GM11168 (cell line): Measurements from ENCODE around the gene GOSR1.
"Not testable (repeated sequence)": the region's sequence is repeated elsewhere in the genome, so short reads cannot be mapped to it uniquely, and the experiment has no call there.

Source experiments
- in situ Hi-C: fragments of 300-500 bp; cut with MboI; formaldehyde crosslinking; loops from one replicate; pipeline ENCODE4 v1.12.0; 2022; ENCODE audit warnings: low sequenced_read_pairs; ENCODE audit not compliant: unreplicated experiment

The GOSR1 gene

DNA sequence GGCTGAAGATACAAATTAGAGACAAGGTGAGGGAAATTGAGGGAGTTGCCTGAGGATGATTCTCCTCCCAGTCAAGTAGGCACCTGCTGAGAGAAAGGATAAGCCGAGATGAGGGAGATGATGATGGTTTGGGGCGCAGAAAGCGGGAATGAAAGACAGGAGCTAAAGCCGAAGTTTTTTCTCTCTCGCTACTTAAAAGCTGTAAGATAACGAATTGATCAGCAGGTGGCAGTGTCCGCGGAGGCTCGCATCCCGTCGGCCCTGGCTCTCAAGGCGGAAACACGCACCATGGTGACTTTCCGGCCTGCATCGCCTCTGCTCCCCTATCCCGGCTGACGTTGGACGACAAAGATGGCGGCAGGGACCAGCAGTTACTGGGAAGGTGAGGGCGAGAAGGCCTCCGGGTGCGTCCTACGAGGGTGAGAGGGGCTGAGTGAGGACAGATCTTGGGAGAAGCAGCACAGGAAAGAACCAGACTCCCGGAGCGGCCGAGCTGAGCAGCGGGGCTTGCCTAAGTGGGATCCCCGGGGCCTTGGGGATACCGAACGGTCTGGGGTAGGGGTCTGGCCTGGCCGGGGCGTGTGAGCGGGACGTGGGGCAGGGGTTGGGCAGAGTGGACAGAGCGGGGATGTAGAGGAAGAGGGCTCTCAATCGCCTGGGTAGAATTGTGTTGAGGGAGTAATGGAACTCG lies at the start of gene GOSR1:
Gene GOSR1 (plus strand): TSS at position 326 of the 691 bp plus-strand sequence. CDS start 26 bp downstream, at position 352.
- in situ Hi-C loops: no loop called here

DNA sequence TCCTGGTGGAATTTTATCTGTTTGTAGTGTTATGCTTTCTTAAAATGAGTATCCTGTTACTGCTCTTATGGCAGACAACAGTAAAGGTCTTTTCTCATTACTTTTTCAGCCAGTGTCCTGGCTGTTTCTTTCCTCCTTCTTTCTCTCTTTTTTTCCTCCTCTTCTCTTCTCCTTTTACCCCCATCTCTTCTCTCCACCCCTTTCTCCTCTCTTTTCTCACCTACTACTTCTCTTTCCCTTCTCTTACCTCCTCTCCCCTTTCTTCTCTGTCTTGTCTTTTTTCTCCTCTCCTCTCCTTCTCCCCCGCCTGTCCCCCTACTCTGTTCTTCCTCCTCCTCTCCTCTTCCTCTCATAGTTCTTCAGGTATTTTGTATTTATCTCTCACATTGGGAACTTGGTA lies 49.6 kb upstream of the GOSR1 start:
- in situ Hi-C loops: no loop called here

DNA sequence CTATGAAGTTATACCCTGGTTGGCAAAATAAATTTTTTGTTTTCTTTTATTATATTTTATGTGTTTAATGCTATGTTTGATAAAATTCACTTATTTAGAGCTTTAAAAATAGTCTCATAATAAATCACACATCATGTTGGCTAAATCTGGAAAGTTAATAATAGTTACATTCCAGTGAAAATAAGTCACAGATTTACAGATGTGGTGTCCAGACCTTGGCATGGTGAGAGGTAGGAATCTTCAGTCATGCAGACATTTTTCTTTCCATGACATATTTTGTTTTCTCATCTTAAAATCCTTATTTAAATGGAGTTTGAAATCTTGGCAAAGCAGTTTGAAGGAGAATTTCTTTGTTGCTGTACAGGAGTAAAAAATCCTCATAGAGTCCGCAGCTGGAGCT lies 48.1 kb upstream of the GOSR1 start:
- in situ Hi-C loops: no loop called here

DNA sequence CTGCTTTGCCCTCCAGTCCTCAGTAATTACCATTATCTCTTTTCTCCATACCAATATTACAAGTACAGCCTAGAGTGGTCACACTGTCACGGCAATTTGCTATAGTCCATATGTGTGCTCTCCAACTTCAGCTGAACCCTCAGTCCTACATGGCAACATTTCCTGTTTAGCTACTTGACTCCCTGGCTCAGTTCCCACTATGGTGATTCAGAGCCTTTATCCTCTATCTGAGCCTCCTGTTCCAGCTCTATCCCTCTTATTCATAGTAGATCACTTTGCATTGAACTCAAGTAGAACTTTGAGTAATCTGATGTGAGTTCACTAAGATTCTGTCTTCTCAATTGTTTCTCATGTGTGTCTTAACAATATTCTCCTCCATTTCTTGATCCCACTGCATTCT lies 43.7 kb upstream of the GOSR1 start:
- in situ Hi-C loops: no loop called here

DNA sequence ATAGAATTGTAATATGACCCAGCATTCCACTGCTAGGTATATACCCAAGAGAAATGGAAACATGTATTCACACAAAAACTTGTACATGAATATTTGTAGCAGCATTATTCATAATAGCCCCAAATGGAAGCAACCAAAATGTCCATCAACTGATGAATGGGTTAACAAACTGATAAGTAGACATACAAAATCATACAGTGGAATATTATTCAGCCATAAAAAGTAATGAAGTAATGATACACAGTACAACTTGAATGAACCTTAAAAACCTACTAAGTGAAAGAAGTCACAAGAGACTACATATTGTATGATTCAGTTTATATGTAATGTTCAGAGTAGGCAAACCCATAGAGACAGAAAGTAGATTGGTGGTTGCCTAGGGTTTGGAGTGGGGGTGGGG lies 40.5 kb upstream of the GOSR1 start:
- in situ Hi-C loops: no loop called here

DNA sequence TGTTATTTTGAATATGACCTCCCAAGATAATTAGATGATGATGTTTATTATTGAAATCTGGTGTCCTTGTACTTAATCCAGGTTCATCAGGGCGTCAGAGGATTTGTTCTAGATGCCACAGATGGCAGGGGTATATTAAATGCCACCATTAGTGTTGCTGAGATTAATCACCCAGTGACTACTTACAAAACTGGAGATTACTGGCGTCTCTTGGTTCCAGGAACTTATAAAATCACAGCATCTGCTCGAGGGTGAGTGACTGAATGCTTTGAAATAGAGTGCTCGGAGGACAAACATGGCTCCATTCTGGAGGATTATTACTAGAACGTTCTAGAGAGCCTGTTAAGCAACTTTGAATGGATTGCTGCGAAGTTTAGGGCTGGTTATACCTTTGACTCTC lies 33.5 kb upstream of the GOSR1 start:
- in situ Hi-C loops: no loop called here

DNA sequence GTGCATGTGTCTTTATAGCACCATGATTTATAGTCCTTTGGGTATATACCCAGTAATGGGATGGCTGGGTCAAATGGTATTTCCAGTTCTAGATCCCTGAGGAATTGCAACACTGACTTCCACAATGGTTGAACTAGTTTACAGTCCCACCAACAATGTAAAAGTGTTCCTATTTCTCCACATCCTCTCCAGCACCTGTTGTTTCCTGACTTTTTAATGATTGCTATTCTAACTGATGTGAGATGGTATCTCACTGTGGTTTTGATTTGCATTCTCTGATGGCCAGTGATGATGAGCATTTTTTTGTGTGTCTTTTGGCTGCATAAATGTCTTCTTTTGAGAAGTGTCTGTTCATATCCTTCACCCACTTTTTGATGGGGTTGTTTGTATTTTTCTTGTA lies 30.6 kb upstream of the GOSR1 start:
- in situ Hi-C loops: not testable (repeated sequence)

DNA sequence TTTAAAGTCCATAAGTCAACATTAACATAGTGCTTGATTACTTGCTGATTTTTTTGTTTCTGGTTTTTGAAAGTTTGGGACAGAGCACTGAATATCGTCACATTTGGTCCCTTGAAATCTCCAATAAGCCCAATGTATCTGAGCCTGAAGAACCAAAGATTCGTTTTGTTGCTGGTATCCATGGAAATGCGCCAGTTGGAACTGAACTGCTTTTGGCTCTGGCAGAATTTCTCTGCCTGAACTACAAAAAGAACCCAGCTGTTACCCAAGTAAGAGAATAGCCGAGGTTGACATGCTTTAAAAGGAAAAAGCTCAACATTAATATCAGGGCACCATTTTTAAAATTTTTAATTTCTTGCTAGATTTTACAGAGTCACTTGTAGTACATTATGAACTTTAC lies 27.7 kb upstream of the GOSR1 start:
- in situ Hi-C loops: no loop called here

DNA sequence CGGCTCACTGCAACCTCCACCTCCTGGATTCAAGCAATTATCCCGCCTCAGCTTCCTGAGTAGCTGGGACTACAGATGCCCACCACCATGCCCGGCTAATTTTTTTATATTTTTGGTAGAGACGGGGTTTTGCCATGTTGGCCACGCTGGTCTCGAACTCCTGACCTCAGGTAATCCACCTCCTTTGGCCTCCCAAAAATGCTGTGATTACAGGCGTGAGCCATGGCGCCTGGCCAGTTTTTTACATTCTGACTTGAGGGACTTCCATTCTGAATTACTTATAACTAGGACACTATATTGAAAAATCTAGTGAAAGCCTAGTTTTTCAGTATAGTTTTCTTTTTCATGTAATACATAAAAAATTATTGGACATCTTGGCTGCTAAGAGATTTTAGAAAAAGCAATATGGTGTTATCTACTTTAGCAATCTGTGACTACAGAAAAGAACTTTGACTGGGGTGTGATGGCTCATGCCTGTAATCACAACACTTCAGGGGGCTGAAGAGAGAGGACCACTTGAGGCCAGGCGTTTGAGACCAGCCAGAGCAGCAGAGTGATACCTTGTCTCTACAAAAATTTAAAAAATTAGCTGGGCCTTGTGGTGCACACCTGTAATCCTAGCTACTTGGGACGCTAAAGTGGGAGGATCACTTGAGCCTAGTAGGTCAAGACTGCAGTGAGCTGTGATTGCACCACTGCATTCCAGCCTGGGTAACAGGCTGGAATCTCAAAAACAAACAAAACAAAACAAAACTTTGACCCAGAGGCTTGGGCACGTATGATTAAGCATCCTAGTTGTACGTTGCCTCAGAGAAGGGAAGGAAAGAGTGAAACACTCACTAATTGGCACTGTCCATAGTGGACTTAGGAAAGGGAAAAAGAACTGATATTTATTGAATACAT lies 26.8 kb upstream of the GOSR1 start:
- in situ Hi-C loops: no loop called here

DNA sequence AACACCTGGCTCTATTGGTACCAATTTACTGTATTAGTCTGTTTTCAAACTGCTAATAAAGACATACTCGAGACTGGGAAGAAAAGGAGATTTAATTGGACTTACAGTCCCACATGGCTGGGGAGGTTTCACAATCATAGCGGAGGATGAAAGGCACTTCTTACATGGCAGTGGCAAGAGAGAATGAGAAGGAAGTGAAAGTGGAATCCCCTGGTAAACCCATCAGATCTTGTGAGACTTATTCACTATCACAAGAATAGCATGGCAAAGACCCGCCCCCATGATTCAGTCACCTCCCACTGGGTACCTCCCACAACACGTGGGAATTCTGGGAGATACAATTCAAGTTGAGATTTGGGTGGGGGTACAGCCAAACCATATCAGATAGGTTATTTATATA lies 22.6 kb upstream of the GOSR1 start:
- in situ Hi-C loops: no loop called here

DNA sequence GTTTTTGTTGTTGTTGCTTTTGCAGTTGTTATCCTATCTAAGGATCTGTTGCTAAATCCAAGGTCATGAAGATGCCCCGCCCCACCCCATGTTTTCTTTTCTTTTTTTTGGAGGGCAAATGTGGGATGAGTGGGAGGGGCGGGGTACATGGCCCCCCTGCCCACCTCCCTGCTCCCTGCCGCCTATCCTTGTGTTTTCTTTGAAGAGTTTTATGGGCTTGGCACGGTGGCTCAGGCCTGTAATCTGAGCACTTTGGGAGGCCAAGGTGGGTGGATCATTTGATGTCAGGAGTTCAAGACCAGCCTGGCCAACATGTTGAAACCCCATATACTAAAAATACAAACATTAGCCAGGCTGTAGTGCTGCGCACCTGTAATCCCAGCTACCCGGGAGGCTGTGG lies 18.8 kb upstream of the GOSR1 start:
- in situ Hi-C loops: no loop called here

DNA sequence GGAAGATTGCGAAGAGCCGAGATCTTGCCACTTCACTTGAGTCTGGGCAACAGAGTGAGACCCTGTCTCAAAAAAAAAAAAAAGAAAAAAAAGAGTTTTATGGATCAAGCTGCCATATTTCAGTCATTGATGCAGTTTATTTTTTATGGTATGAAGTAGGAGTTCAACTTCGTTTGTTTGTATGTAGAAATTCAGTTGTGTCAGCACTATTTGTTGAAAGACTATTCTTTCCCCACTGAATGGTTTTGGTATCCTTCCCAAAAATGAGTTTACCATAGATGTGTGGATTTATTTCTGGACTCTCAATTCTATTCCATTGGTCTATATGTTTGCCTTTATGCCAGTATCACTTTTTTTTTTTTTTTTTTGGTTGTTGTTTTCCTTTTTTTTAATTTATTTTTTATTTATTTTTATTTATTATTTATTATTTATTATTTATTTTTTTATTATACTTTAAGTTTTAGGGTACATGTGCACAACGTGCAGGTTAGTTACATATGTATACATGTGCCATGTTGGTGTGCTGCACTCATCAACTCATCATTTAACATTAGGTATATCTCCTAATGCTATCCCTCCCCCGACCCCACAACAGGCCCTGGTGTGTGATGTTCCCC lies 18.3 kb upstream of the GOSR1 start:
- in situ Hi-C loops: not testable (repeated sequence)

DNA sequence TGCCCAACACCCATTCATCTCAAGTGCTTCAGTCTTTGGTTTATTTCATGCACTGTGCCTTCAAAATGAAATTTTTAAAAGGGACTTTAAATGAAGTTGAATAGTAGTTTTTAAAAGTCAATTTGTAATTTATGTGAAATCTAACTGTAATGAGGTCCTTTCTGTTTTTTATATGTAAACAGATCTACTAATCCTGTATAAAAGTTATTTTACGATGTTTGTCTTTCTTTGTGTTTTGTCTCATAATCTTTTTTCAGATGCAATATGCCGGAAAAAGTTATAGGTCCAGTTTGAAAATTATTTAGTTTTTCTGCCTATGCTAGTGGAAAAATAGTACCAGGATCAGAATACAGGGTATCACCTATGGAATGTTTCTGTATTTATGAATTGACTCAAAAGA lies 8.7 kb upstream of the GOSR1 start:
- in situ Hi-C loops: no loop called here

DNA sequence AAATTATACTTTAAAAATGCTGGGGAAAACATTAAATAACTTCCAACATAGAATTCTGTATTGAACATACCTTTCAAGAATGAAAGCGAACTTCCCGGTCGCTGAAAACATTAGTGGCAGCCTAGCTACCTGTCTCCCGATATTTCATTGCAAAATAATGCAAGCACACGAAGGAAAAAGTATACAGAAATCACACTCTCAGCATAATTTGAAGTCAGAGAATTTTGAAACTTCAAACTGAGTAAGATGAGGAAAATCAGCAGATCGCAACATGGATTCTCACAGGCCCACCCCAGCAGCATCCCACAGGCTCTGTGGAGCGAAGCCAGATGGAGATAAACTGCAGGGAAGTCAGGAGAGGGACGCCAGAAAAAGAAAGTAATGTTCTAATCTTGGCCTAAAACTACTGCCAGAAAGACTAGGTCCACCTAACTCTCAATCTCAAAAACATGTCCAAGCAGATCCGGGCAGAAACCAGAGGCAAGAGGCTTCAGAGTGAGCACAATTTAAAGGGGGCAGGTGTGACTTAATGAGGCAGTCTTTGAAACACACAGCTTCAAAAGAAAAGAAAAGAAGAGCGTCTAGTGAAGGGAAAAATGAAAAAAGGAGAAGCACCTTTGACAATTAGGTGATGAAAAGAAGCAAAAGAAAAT lies 4.8 kb upstream of the GOSR1 start:
- in situ Hi-C loops: no loop called here

DNA sequence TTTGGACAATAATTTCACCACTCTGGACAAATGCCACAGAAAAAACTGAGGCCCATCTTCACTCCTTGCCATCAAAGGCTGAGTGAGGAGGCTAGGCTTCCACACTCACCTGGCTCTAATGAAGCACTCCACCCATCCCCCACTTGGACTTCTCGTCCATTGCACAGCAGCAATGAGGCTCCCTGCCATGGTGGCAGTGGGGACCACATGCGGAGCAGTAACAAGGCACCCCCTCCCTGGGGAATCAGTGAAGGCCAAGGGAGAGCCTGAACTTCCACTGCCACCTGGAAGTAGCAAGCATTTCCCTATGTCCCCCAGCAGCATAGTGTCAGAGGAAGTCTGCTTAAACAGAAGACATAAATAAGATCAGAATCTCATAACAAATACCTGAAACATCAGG lies 2.0 kb upstream of the GOSR1 start:
- in situ Hi-C loops: no loop called here

DNA sequence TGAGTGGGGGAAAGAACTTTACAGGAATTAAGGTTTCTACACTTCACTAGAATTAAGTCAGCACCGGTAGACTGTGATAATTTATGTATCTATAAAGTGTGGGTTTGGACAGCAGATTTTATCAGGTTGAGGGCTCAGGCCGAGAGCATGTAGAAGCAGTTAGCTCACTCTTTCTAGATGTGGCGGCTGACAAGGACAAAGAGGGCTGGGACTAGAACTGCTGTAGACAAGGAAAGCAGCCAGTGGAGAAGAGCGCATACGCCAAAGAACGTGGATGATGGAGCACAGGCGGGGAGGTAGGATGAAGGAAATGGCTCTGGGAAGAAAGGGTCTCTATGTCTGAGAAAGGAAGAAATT lies 504 bp upstream of the GOSR1 start:
- in situ Hi-C loops: no loop called here

DNA sequence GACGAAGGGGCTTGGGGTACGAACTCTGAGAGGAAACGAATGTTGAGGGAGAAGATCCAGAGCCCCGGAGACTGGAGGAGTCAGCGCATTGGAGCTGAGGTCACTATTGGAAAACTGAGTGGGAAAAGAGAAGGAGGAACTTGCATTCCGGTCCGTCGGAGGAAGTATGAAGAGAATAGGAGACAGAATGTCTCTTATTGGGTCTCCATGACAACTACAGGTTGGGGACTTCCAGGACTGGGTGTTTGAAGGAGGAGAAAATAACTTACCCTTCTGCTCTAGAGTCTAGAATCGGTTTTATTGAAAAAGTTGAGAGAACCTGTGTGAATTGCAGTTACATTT lies 537 bp downstream of the GOSR1 start:
- in situ Hi-C loops: no loop called here

DNA sequence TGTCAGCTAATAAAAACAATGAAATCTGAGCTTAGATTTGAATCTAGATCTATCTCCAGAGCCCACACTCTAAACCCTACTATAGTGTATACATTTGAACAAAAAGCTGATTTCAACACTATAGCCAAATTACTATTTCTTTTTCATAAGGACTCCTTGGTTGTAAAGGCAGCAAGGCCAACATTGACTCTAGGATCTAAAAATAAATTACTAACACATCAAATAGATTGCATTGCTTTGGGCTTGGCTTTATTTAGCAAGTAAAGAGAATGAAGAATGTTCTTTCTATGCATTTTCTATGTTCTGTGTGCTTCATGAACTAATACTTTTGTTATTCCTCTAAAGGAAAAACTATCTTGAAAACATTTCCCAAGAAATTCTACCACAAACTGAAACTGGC lies 5.3 kb downstream of the GOSR1 start:
- in situ Hi-C loops: no loop called here

DNA sequence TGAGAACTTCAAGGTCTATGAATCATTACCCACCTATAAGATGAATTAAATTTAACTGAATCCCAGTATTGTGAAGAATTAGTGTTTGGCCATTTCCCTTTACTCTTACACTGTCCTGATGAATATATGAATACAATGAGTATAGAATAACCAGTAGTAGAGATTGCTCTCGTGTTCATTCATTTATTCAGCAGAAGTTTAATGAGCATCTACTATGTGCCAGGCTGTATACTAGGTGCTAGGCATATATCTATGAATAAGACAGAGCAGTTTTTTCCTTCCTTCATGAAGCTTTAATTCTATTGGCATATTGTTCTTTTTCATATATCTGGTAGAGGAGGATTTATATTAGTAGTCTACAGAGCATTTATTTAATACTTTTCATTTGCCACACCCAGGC lies 6.0 kb downstream of the GOSR1 start:
- in situ Hi-C loops: no loop called here

DNA sequence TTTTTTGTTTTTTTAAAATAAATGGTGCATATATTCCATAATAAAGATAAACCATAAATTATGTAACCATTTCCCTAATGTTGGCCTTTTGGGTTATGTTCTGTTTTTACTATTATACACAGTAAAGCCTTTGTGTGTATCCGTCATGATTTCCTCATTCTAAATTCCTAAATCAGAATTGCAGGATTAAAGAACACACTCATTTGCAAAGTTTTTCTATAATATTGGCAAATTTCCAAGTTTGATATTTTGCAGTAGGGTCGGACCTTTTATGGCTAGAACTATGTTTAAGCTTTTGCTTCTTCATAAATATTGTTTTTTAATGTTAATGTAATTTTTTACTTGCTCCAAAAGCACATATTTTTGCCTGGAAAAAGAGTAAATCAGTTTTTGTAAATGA lies 16.6 kb downstream of the GOSR1 start:
- in situ Hi-C loops: no loop called here

DNA sequence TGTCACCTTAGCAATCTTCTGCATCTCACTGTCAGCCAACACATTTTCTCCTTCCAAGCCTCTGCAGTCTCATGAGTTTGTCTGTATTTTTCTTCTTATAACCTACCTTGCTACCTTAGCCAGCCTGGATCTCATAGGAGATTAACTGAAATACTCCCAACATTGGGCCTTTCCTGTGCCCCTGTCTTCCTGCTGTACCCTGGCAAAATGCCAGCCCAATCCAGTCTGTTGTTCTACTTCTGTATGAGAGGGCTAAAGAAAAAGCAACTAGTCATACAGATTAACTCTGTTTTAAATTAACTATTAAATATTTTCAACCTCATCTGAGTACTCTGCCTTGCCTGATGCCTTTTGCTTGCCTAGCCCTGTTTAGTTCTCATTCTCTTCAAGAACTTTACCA lies 18.4 kb downstream of the GOSR1 start:
- in situ Hi-C loops: no loop called here
